ENCODE results near the gene KLB.
"Not testable (repeated sequence)": the region's sequence is repeated elsewhere in the genome, so short reads cannot be mapped to it uniquely, and the experiment has no call there.

The KLB gene

GRCh38 chr4:39425297-39425696, 18.6 kb downstream of the KLB start:
- not testable (repeated sequence) for FAIRE-seq; DNase-seq (ENCODE audit: low spot score)

- DNase-seq (ENCODE audit: low spot score) (no peak), FAIRE-seq (no peak)
Observed at GRCh38 chr4:39426728-39427127, 20.0 kb downstream of the KLB start.

GRCh38 chr4:39427520-39428114, 20.9 kb downstream of the KLB start:
- DNase-seq (ENCODE audit: low spot score) (peak; percentile 36), FAIRE-seq (no peak)

GRCh38 chr4:39429476-39430334, 23.0 kb downstream of the KLB start:
- DNase-seq (ENCODE audit: low spot score) (no peak), FAIRE-seq (no peak)

GRCh38 chr4:39433878-39434492, 27.3 kb downstream of the KLB start:
- DNase-seq (ENCODE audit: low spot score) = no peak
- FAIRE-seq = peak; percentile 52

- DNase-seq (ENCODE audit: low spot score) (no peak), FAIRE-seq (no peak)
Observed at GRCh38 chr4:39435659-39436563, 29.2 kb downstream of the KLB start.

- FAIRE-seq (no peak), DNase-seq (ENCODE audit: low spot score) (no peak)
Observed at GRCh38 chr4:39441593-39441992, 34.9 kb downstream of the KLB start.

GRCh38 chr4:39442998-39443397, 36.3 kb downstream of the KLB start:
- no peak for DNase-seq (ENCODE audit: low spot score)
- no peak for FAIRE-seq

- DNase-seq (ENCODE audit: low spot score) (no peak), FAIRE-seq (no peak)
Observed at GRCh38 chr4:39446483-39446841, 39.7 kb downstream of the KLB start.

- DNase-seq (ENCODE audit: low spot score) (no peak), FAIRE-seq (no peak)
Observed at GRCh38 chr4:39446842-39447573, 40.3 kb downstream of the KLB start.

- DNase-seq (ENCODE audit: low spot score) = no peak
- FAIRE-seq = no peak
Observed at GRCh38 chr4:39450618-39451017, 43.9 kb downstream of the KLB start.

GRCh38 chr4:39451423-39452023, 44.8 kb downstream of the KLB start:
- no peak for FAIRE-seq
- DNase-seq (ENCODE audit: low spot score) = no peak

- no peak for DNase-seq (ENCODE audit: low spot score)
- FAIRE-seq = no peak
Observed at GRCh38 chr4:39452153-39452859, 45.6 kb downstream of the KLB start.

- DNase-seq (ENCODE audit: low spot score) (no peak), FAIRE-seq (no peak)
Observed at GRCh38 chr4:39452860-39453587, 46.3 kb downstream of the KLB start.

- DNase-seq (ENCODE audit: low spot score) (no peak), FAIRE-seq (no peak)
Observed at GRCh38 chr4:39453738-39454137, 47.0 kb downstream of the KLB start.

GRCh38 chr4:39455486-39455885, 48.8 kb downstream of the KLB start:
- DNase-seq (ENCODE audit: low spot score) (no peak), FAIRE-seq (no peak)

GRCh38 chr4:39456946-39457763, 50.4 kb downstream of the KLB start:
- DNase-seq (ENCODE audit: low spot score) (no peak), FAIRE-seq (no peak)

GRCh38 chr4:39458161-39458504, 51.4 kb downstream of the KLB start:
- not testable (repeated sequence) for FAIRE-seq; DNase-seq (ENCODE audit: low spot score)

All from urothelium cell line (cell line).